Right lobe of liver (tissue), 6 donors: ENCODE results near the gene PARVB. TPM values are rescaled to one million over a fixed set of nuclear protein-coding genes. Genes with fewer than 3 reads are reported as not detected.
A peak's percentile ranks its signal among the peaks of the same experiment; 100 is the strongest.

ENCODE experiments used
- ATAC-seq, 4 donors: fragments of 200-7000 bp; cut with Tn5 transposase; one replicate each; pipeline ENCODE4 v1.9.1; 2020; ENCODE audit warnings: mild to moderate bottlenecking in 4 of 4, moderate library complexity in 4 of 4
- DNase-seq, 3 donors: peaks; one replicate each; pipeline ENCODE4 v3.0.0-alpha.2; 2020
- H3K27ac ChIP-seq, 3 donors: fragments of 200-600 bp; one replicate each; pipeline ENCODE4 v1.8.0; 2022
- H3K27me3 ChIP-seq, 2 donors: fragments of 200-600 bp; one replicate each; pipeline ENCODE4 v1.8.0; 2022
- H3K36me3 ChIP-seq, 4 donors: fragments of 200-600 bp; sonication (generic) in 1 of 4; one replicate each; pipeline versions ENCODE4 v1.5.1 to v1.8.0; 2017 to 2022; ENCODE audit warnings: control low read depth in 1 of 4
- H3K4me1 ChIP-seq, 4 donors: fragments of 200-600 bp; sonication (generic) in 1 of 4; one replicate each; pipeline versions ENCODE4 v1.5.1 to v1.8.0; 2017 to 2022; ENCODE audit warnings: control low read depth in 1 of 4
- H3K4me3 ChIP-seq, 3 donors: fragments of 200-600 bp; one replicate each; pipeline ENCODE4 v1.8.0; 2022
- H3K9me3 ChIP-seq, 4 donors: fragments of 200-600 bp; sonication (generic) in 1 of 4; one replicate each; pipeline versions ENCODE4 v1.5.1 to v1.8.0; 2017 to 2022; ENCODE audit warnings: control low read depth in 1 of 4
- POLR2A ChIP-seq: fragments of 450-650 bp; IDR thresholded peaks from one replicate; pipeline ENCODE4 v1.6.1; 2017; ENCODE audit warnings: antibody characterized with exemption, mild to moderate bottlenecking
- WGBS: methylation state at CpG from one replicate; pipeline ENCODE4 v1.1.6; 2018; ENCODE audit warnings: low coverage, low lambda C conversion rate; ENCODE audit not compliant: insufficient coverage; ENCODE audit errors: missing lambda C conversion rate; 5-methylcytosine and 5-hydroxymethylcytosine counted together
- intact Hi-C, 2 donors: fragments of 100-400 bp; cut with DNase I; formaldehyde crosslinking; loops; one replicate each; pipeline versions ENCODE4 v1.11.2 to v1.14.1; 2022
- total RNA-seq, 6 experiments: library from RNA; depleted of rRNA in 2 of 6; stranded (reverse); fragments of >200 nt in 2 of 6; fragmentation: NEBNext Ultra II Directional in 3 of 6; extraction: Animal tissue kit (Norgen Biotek cat#: 25700) in 3 of 6; gene quantifications; one replicate each; pipeline versions ENCODE4 v1.1.0 to v1.2.4, GENCODE V29; 2016 to 2023
- TF ChIP-seq, protein P1 (sequence below), 4 donors: fragments of 200-600 bp in 3 of 4; fragments of 450-650 bp in 1 of 4; IDR thresholded peaks; one replicate each; pipeline versions ENCODE4 v1.5.1 to v1.8.0; 2016 to 2022; ENCODE audit warnings: antibody characterized with exemption in 4 of 4, mild to moderate bottlenecking in 2 of 4
- donor health status: DM: no; HTN: yes; CAD: no.
- donor health status: DM: no; HTN: no; CAD: no.
- donor health status: DM: no; HTN: no; CAD: no.
- donor health status: DM: no; HTN: yes; CAD: no.
- donor health status: DM: no; HTN: yes; CAD: no.

Gene PARVB
- total RNA-seq, 6 experiments from 2014 or later = 14.2 to 21.3 (median 15.2) TPM

- Histone ChIP-seq H3K4me3 (no peak overlapping the region), H3K4me1 (no peaks in the 10 kb centered on the region), H3K9me3 (no peaks in the 10 kb centered on the region), H3K36me3 (no peaks in the 10 kb centered on the region), H3K27ac (no peak overlapping the region), H3K27me3 (no peaks in the 10 kb centered on the region)
- TF ChIP-seq, protein P1, sequence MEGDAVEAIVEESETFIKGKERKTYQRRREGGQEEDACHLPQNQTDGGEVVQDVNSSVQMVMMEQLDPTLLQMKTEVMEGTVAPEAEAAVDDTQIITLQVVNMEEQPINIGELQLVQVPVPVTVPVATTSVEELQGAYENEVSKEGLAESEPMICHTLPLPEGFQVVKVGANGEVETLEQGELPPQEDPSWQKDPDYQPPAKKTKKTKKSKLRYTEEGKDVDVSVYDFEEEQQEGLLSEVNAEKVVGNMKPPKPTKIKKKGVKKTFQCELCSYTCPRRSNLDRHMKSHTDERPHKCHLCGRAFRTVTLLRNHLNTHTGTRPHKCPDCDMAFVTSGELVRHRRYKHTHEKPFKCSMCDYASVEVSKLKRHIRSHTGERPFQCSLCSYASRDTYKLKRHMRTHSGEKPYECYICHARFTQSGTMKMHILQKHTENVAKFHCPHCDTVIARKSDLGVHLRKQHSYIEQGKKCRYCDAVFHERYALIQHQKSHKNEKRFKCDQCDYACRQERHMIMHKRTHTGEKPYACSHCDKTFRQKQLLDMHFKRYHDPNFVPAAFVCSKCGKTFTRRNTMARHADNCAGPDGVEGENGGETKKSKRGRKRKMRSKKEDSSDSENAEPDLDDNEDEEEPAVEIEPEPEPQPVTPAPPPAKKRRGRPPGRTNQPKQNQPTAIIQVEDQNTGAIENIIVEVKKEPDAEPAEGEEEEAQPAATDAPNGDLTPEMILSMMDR (IDR thresholded peaks at IDR 0.05) = no peak
- TF ChIP-seq POLR2A = no peak
- WGBS = 30% methylated on average over 6 of the region's 11 CpGs
- peak in 1 of 3 donors; percentile 13 for DNase-seq
- intact Hi-C loops = no loop called here
- ATAC-seq = no peak
Observed at GRCh38 chr22:44192816-44193534, 168.9 kb downstream of the PARVB start.

- Histone ChIP-seq H3K9me3 (no peaks in the 10 kb centered on the region), H3K36me3 (no peaks in the 10 kb centered on the region), H3K27me3 (no peaks in the 10 kb centered on the region), H3K4me1 (no peaks in the 10 kb centered on the region), H3K27ac (no peak overlapping the region), H3K4me3 (no peak overlapping the region)
- ATAC-seq (peak in 1 of 4 donors; percentile 24), DNase-seq (no peak)
- 47% methylated on average over 4 of the region's 4 CpGs for WGBS
- intact Hi-C loops = no loop called here
- TF ChIP-seq, protein P1 (IDR thresholded peaks at IDR 0.05) = no peak
- no peak for TF ChIP-seq POLR2A
Observed at GRCh38 chr22:44193535-44193891, 169.4 kb downstream of the PARVB start.

DNA sequence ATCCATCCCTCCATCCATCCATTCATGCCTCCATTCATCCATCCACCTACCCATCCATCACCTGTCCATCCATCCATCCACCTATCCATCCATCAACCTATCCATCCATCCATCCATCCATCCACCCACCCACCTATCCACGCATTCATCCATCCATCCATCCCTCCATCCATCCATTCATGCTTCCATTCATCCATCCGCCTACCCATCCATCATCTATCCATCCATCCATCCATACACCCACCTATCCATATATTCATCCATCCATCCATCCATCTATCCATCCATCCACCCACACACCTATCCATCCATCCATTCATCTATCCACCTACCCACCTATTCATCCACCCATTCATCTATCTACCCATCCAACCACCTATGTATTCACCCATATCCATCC lies 170.5 kb downstream of the PARVB start:
- H3K36me3 ChIP-seq = no peaks in the 10 kb centered on the region
- ATAC-seq (no peak), DNase-seq (no peak)
- 39% methylated on average over 2 of the region's 2 CpGs for WGBS
- no peak for TF ChIP-seq POLR2A
- TF ChIP-seq, protein P1 (IDR thresholded peaks at IDR 0.05) = no peak
- no peak overlapping the region for H3K4me3 ChIP-seq
- H3K9me3 ChIP-seq = no peaks in the 10 kb centered on the region
- H3K27ac ChIP-seq = no peak overlapping the region
- intact Hi-C loops = no loop called here
- H3K27me3 ChIP-seq = no peaks in the 10 kb centered on the region
- no peaks in the 10 kb centered on the region for H3K4me1 ChIP-seq

DNA sequence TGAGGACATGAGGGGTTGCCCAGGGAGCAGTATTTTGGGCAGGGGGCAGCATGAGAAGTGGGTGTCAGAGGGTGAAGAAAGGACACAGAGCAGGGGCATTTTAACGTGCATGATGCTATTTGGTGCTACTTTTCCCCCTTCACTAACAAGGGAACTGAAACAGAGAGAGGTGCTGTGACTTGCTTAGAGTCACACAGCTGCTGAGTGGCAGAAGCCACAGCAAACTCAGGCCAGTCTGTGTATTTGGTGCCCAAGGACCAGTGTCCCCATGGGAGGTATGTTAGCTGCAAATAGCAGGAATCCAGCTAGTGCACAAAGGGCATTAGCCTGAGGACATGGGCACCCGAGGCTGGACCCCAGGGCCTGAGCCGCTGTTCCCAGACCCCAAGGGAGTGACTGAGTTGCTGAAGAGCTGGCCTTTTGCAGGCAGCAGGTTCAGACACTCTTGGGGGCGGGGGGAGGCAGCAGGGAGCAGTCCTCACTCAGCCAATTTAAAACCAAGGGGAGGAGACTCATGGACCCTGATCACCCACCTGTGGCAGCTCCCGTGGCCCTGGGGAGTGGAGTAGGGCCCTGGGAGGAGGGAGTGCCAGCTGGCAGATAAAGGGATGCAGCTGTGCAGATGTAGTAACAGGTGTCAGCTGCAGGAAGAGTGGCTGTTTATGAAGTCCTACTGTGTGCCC lies 171.2 kb downstream of the PARVB start:
- no peak for ATAC-seq
- Histone ChIP-seq H3K27me3 (no peaks in the 10 kb centered on the region), H3K27ac (no peak overlapping the region), H3K36me3 (no peaks in the 10 kb centered on the region), H3K4me1 (no peaks in the 10 kb centered on the region), H3K4me3 (no peak overlapping the region), H3K9me3 (no peaks in the 10 kb centered on the region)
- TF ChIP-seq POLR2A = no peak
- TF ChIP-seq, protein P1 (IDR thresholded peaks at IDR 0.05) = no peak
- no peak for DNase-seq
- 0% methylated on average over 1 of the region's 5 CpGs for WGBS
- intact Hi-C loops = no loop called here
